Measurements from ENCODE around the gene CLSTN2. TPM values are rescaled to one million over a fixed set of nuclear protein-coding genes. Genes with fewer than 3 reads are reported as not detected.

Gene CLSTN2
- total RNA-seq, 1 experiment from 2014 or later = not detected

DNA sequence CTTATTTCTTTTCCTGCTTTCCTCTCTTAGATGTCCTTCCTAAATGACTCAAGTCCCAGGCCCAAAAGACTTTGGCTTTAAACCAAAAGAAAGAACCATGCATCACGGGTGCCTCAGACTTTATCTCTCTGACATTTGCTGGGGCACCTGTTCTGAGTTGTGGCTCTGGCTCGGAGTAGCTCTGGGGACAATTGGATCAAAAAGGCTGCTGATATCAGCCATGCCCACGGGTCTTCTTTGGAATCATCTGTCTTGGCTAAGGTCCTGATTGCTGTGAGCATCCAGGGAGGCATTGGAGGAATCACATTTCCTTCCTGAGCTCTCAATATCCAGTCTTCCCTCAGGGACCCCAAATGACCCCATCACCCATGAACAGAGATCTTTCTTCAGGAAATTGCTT is 59.9 kb downstream of the CLSTN2 start:
- no peak for DNase-seq (ENCODE audit: extremely low read depth, low read depth)

DNA sequence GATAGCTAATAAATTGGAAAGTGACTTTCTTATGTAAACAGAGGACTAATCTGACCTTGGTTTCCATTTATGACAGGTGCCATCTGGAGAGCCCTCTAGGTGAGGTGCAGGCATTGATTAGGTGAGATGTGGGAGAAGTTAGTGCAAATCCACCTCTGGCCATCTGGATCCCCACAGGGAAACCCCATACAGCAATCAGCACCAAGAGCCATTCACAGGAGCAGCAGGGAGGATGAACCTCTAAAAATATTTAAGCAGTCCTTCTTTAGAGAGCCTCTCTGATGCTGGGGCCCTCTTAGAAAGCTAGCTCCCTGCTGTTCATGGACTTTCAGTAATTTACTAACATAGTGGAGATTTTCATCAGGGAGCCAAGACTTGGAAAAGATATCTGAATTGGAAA is 69.3 kb downstream of the CLSTN2 start:
- no peak for DNase-seq (ENCODE audit: extremely low read depth, low read depth)

DNA sequence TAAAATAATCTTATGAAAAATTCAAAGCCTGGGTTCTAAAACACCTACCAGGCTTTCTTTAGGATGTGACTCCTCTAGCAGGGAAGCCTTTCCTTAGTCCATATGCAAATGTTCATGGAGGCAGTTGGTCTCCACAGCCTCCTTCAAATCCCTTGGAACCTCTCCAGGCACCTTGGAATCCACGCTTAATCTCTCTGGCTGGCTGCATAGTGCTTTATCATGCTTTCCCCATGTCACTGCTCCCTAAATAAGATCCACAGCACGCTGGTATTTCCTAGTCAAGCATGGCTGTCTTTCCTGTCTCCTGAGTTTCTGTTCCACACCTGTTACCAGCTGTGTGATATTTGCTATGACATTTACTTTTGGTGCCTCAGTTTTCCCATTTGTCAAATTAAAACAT is 71.3 kb downstream of the CLSTN2 start:
- DNase-seq (ENCODE audit: extremely low read depth, low read depth) = no peak

- no peak for DNase-seq (ENCODE audit: extremely low read depth, low read depth)
Measured at GRCh38 chr3:140007081-140007480, 72.1 kb downstream of the CLSTN2 start.

- no peak for DNase-seq (ENCODE audit: extremely low read depth, low read depth)
Measured at GRCh38 chr3:140007911-140008869, 73.2 kb downstream of the CLSTN2 start.

- no peak for DNase-seq (ENCODE audit: extremely low read depth, low read depth)
Measured at GRCh38 chr3:140010391-140010790, 75.4 kb downstream of the CLSTN2 start.

DNA sequence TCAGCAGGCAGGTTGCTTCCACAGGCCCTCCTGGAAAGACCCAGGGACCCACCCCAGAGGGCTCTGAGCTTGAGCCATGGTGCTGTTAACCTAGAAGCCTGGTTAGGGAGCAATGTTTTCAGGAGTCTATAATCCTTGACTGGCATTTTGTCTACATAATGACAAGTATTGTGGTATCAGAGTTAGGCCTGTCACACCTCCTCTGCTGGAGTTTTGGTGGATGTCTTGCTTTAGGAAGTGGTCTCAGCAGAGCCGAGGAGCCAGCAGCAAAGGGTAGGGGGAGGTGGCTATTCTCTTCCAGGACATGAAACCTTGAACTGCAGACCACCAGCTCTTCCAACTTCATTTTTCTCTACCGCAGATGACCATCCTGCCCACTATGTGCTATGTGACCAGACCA is 76.1 kb downstream of the CLSTN2 start:
- DNase-seq (ENCODE audit: extremely low read depth, low read depth) = no peak

DNA sequence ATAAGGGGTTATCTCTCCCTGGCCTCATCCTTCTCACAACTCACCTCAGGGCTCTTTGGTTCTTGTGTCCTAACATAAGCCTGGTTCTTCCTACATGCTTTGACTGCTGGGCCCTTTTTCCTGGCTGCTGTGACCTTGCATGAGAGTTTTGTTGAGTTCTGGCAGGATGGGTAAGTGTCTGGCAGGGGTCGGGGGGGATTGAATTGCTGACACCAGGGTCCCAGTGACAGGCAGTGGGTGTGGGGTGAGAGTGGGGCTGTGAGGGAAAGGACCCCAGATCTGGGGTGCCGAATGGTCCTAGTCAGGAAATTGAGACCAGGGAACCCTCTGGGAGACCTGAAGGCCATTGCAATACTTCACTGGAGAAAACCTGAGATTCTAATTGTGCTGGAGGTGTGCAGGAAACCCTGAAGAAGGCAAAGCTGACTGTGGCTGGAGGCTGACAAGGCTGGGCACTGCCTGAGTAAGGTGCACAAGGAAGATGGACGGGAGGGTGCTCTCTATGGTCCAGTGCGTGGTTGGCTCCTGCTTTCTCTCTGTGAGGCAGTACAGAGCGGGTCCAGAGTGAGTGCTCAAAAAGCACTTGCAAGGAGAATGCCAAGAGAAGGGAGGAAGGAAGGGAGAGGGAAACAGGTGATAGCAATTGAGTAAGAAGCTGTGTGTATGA is 76.8 kb downstream of the CLSTN2 start:
- no peak for DNase-seq (ENCODE audit: extremely low read depth, low read depth)

GRCh38 chr3:140013220-140013619 is 78.2 kb downstream of the CLSTN2 start:
- no peak for DNase-seq (ENCODE audit: extremely low read depth, low read depth)

DNA sequence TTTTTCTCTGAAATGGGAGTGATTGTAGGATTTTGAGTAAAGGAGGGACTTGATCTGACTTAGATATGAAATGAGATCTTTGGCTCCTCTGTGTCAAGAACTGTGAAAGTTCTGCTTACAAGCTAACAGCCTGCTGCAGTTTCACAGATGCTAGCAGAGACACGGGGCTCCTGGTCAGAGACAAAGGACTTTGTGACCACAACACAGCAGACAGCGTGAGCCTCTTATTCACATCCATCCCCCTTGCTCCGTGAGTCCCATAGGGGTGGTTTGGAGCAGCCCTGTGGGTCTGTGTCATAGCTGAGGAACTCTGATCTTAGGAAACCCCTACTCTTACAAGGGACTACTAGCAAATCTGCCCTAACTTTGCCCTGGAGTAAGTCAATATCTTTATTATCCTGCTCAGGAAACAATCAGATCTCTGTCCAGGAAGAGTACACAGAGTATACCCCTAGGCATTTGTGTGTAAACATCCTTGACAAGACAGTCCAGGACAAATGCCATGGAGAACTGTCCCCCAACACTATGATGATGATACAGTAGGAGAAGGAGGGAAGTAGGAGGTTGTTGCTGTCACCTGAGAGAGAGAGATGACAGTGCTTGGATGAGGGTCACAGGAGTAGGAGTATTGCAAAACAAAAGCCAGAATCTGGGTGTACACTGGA is 80.0 kb downstream of the CLSTN2 start:
- DNase-seq (ENCODE audit: extremely low read depth, low read depth) = no peak

DNA sequence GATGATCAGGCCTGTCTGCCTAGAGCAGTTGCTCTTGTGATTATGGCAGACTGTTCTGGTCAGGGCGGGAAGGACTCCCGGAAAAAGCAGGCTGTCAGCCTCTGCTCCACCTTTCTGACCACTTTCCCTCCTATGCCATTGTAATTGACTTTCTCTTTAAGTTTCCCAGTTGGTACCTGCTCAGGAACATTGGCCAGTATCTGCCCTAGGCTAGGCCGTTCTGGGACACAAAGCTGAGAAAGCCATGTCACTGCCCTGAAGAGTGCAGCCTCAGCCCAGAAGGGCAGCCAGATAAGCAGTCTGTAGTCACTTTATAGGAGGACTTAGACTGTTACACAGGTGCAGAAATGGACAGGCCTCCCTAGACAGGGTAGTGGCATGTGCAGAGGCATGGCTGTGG is 80.8 kb downstream of the CLSTN2 start:
- no peak for DNase-seq (ENCODE audit: extremely low read depth, low read depth)

DNA sequence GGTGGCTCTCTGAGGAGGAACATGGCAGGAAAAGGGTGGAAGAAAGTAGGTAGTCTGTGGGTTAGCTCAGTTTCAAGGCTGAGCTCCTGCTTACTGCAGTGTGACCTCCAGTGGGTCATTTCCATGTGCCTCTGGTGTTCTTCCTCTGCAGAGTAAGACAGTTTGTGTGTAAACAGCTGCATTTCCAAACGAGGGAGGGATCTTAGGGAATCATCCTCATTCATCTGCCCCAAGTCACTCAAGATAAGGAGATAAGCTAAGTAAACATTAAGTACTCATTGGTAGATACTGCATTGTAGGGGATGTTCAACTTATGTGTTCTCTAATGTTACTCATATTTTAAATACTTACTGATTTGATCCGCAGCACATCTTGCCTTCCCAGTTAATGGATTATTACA is 83.6 kb downstream of the CLSTN2 start:
- DNase-seq (ENCODE audit: extremely low read depth, low read depth) = no peak

DNA sequence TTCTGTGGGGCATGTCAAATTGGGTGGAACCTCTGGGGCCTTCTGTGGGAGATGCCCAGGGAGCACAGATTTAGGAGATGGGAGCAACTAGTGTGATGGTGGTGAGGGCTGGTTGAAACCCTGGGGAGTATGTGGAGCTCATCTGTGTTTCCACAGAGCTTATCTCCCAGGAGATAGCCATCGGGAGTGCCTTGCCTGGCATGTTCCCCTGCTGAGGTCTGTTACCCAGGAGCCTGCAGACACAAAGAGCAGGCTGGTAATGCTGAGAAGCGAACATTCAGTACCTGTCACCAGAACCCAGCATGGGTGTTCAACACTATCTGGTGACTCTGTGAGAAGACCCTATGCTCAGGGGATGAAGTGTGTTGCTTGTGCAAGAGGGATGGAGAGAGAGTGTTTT is 85.0 kb downstream of the CLSTN2 start:
- DNase-seq (ENCODE audit: extremely low read depth, low read depth) = no peak

DNA sequence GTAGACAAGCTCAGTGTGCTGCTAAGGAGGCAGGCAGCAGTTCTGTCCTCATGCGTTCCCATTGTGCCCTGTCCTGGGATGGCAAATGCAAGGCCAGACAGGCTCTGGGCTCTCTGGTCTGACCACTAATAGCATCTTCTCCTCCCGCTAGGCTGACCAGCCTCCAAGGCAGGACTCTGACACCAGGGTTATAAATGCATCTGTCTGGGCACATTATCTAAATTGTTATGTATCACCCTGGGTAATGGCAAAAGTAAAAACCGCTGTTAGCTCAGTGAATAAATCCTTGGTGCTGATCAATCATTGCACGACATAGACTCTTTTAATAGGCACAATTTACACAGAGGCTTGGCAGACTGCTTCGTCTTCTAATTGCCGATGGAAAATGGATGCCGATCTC is 85.6 kb downstream of the CLSTN2 start:
- no peak for DNase-seq (ENCODE audit: extremely low read depth, low read depth)

GRCh38 chr3:140021269-140021668 is 86.3 kb downstream of the CLSTN2 start:
- no peak for DNase-seq (ENCODE audit: extremely low read depth, low read depth)

GRCh38 chr3:140022066-140022770 is 87.2 kb downstream of the CLSTN2 start:
- DNase-seq (ENCODE audit: extremely low read depth, low read depth) = no peak

GRCh38 chr3:140023616-140024530 is 88.9 kb downstream of the CLSTN2 start:
- DNase-seq (ENCODE audit: extremely low read depth, low read depth) = no peak

GRCh38 chr3:140031170-140031569 is 96.2 kb downstream of the CLSTN2 start:
- no peak for DNase-seq (ENCODE audit: extremely low read depth, low read depth)

- no peak for DNase-seq (ENCODE audit: extremely low read depth, low read depth)
Measured at GRCh38 chr3:140034058-140034457, 99.1 kb downstream of the CLSTN2 start.

GRCh38 chr3:140035871-140036270 is 100.9 kb downstream of the CLSTN2 start:
- DNase-seq (ENCODE audit: extremely low read depth, low read depth) = no peak

Data from NCI-H460 (cell line).